Nephron progenitor cell (in vitro differentiated cells): ENCODE data around the gene NDUFA3.
"Not testable (repeated sequence)": the region's sequence is repeated elsewhere in the genome, so short reads cannot be mapped to it uniquely, and the experiment has no call there.

Experiments
- DNase-seq: peaks from one replicate; pipeline ENCODE4 v3.0.0; 2021
- H3K27ac Mint-ChIP-seq: 2 replicates; pipeline ENCODE4 v1.8.0; 2021; ENCODE audit warnings: mild to moderate bottlenecking, moderate library complexity, mixed read lengths
- H3K27me3 Mint-ChIP-seq: 2 replicates; pipeline ENCODE4 v1.8.0; 2021; ENCODE audit warnings: mild to moderate bottlenecking, low read depth, mixed read lengths; ENCODE audit not compliant: poor library complexity
- H3K36me3 Mint-ChIP-seq: 2 replicates; pipeline ENCODE4 v1.8.0; 2021; ENCODE audit warnings: low read depth, mixed read lengths
- H3K4me1 Mint-ChIP-seq: 2 replicates; pipeline ENCODE4 v1.8.0; 2021; ENCODE audit warnings: mixed read lengths
- H3K4me3 Mint-ChIP-seq: 2 replicates; pipeline ENCODE4 v1.8.0; 2021; ENCODE audit warnings: mild to moderate bottlenecking, moderate library complexity, mixed read lengths
- H3K9me3 Mint-ChIP-seq: 2 replicates; pipeline ENCODE4 v1.8.0; 2021; ENCODE audit warnings: mild to moderate bottlenecking, moderate library complexity, mixed read lengths
- TF ChIP-seq, protein P1 (sequence below): fragments of 200-600 bp; sonication (generic); IDR thresholded peaks from 2 replicates; pipeline ENCODE4 v1.5.0; 2021; ENCODE audit warnings: antibody characterized with exemption

The NDUFA3 gene

DNA sequence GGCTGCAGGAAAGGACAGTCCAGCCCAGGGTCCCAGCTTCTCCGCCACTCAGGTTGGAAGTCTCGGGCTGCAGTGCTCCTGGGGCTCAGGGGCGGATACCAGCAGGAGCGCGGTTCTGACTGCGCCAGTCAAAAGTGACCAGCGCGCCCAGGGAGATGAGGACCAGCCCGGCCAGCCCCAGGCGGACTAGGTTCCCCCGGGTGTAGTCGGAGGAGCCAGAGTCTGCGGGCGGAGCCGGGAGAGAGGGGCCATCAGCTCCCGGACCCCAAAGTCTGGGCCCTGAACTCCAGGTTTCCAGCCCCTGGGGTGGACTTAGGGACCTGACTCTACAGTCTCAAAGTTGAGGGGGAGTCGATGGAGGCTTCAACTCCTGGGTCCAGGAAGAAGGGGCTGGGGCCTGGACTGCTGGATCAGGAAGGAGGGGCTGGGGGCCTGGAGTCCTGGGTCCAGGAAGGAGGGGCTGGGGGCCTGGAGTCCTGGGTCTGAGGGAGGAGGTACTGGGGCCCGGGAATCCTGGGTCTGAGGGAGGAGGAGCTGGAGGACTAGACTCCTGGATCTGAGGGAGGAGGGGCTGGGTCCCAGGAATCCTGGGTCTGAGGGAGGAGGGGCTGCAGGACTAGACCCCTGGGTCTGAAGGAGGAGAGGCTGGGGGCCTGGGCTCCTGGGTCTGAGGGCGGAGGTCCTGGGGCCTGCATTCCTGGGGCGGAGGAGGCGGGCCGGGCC lies 7.4 kb upstream of the NDUFA3 start:
- no peaks in the 10 kb centered on the region for H3K36me3 Mint-ChIP-seq
- TF ChIP-seq, protein P1, sequence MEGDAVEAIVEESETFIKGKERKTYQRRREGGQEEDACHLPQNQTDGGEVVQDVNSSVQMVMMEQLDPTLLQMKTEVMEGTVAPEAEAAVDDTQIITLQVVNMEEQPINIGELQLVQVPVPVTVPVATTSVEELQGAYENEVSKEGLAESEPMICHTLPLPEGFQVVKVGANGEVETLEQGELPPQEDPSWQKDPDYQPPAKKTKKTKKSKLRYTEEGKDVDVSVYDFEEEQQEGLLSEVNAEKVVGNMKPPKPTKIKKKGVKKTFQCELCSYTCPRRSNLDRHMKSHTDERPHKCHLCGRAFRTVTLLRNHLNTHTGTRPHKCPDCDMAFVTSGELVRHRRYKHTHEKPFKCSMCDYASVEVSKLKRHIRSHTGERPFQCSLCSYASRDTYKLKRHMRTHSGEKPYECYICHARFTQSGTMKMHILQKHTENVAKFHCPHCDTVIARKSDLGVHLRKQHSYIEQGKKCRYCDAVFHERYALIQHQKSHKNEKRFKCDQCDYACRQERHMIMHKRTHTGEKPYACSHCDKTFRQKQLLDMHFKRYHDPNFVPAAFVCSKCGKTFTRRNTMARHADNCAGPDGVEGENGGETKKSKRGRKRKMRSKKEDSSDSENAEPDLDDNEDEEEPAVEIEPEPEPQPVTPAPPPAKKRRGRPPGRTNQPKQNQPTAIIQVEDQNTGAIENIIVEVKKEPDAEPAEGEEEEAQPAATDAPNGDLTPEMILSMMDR: no peak
- H3K27me3 Mint-ChIP-seq: peaks cover 78% of the 10 kb centered on the region
- no peak overlapping the region for H3K4me3 Mint-ChIP-seq
- H3K27ac Mint-ChIP-seq: no peak overlapping the region
- peaks cover 7% of the 10 kb centered on the region for H3K4me1 Mint-ChIP-seq
- DNase-seq: no peak
- peaks cover 17% of the 10 kb centered on the region for H3K9me3 Mint-ChIP-seq

DNA sequence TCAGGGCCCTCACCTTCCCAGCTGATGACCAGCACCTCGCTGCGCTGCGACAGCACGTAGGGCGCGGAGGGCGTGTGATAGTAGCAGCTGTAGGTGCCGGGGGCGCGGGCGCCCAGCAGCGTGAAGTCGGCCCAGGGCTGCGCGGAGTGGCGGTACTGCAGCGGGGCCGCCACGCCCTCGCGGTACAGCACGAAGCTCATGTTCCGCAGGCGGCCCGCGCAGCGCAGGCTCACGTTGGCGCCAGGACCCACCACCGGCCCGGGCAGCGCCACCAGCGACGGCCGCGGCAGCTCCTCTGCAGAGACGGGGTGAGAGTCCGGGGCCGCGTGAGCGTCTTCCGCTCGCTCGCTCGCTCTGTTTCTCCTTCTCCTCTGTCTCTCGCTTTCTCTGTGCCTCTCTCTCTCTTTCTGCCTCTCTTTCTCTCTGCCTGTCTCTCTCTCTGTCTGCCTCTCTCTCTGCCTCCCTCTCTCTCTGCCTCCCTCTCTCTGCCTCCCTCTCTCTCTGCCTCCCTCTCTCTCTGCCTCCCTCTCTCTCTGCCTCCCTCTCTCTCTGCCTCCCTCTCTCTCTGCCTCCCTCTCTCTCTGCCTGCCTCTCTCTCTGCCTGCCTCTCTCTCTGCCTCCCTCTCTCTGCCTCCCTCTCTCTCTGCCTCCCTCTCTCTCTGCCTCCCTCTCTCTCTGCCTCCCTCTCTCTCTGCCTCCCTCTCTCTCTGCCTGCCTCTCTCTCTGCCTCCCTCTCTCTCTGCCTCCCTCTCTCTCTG lies 6.6 kb upstream of the NDUFA3 start:
- peaks cover 17% of the 10 kb centered on the region for H3K9me3 Mint-ChIP-seq
- not testable (repeated sequence) for H3K27ac Mint-ChIP-seq, H3K4me1 Mint-ChIP-seq, H3K36me3 Mint-ChIP-seq
- H3K27me3 Mint-ChIP-seq: peaks cover 77% of the 10 kb centered on the region
- H3K4me3 Mint-ChIP-seq: peak overlapping the region; percentile 82
- peak; percentile 75 for DNase-seq

DNA sequence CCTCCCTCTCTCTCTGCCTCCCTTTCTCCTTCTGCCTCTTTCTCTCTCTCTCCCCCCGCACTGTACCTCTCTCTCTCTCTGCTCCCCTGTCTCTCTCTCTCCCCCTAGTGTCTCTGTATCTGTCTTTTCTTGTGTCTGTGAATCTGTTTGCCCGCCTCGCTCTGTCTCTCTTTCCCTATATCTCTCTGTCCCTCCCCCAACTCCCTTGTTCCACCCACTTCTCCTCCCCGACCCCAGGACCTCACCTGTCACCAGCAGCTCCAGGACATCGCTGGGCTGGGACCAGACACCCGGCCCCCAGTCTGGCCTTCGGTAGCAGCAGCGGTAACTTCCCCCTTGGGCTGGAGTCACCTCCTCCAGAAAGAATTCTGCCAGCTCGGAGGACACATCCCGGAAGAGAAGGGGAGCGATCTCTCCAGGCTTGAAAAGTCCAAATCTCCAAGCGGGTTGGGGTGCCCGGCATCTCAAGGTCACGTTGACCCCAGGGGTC lies 6.0 kb upstream of the NDUFA3 start:
- Mint-ChIP-seq H3K4me3 (peak overlapping the region; percentile 82), H3K27me3 (peaks cover 77% of the 10 kb centered on the region), H3K4me1 (peaks cover 7% of the 10 kb centered on the region), H3K9me3 (peaks cover 17% of the 10 kb centered on the region), H3K27ac (no peak overlapping the region), H3K36me3 (no peaks in the 10 kb centered on the region)
- DNase-seq: no peak
- TF ChIP-seq, protein P1: no peak

DNA sequence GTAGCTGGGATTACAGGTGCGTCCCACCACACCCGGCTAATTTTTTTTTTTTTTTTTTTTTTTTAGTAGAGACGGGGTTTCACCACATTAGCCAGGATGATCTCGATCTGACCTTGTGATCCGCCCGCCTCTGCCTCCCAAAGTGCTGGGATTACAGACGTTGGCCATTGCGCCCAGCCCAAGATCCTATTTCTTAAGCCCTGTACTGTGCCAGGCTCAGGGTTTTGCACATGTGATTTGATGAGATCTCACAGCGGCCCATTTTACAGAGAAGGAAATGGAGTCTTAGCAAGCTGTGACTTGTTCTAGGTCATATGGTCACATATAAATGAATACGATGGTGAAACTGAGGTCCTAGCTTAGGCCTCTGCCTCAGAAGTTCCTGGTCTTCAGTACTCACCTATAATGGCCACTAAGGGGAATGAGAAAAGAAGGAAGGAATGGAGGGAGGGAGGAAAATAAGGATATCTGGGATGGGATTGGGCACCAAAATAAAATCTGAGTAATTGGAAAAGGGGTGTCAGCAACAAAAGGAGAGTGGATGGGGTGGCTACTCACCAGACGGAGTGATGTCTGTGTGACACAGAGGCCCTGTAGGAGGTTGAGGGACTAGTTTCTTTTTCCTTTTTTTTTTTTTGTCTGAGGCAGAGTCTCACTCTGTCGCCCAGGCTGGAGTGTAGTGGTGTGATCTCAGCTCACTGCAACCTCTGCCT lies 3.3 kb upstream of the NDUFA3 start:
- peaks cover 5% of the 10 kb centered on the region for H3K9me3 Mint-ChIP-seq
- H3K4me3 Mint-ChIP-seq: no peak overlapping the region
- TF ChIP-seq, protein P1: no peak
- peaks cover 60% of the 10 kb centered on the region for H3K27me3 Mint-ChIP-seq
- no peak overlapping the region for H3K27ac Mint-ChIP-seq
- peaks cover 19% of the 10 kb centered on the region for H3K4me1 Mint-ChIP-seq
- no peak for DNase-seq
- no peaks in the 10 kb centered on the region for H3K36me3 Mint-ChIP-seq

DNA sequence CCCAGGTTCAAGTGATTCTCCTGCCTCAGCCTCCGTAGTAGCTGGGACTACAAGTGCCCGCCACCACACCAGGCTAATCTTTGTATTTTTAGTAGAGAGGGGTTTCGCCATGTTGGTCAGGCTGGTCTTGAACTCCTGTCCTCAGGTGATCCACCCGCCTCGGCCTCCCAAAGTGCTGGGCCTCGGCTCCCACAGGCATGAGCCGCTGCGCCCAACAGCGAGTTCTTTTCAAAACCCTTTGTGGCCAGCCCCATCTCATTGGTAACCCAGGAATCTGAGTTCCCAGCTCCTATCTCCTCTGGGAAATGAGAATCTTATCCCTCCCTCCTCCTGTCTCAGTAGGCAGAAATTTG lies 2.8 kb upstream of the NDUFA3 start:
- H3K4me3 Mint-ChIP-seq, H3K36me3 Mint-ChIP-seq, H3K27ac Mint-ChIP-seq, H3K9me3 Mint-ChIP-seq, DNase-seq: not testable (repeated sequence)
- H3K27me3 Mint-ChIP-seq: peaks cover 54% of the 10 kb centered on the region
- H3K4me1 Mint-ChIP-seq: peaks cover 19% of the 10 kb centered on the region

DNA sequence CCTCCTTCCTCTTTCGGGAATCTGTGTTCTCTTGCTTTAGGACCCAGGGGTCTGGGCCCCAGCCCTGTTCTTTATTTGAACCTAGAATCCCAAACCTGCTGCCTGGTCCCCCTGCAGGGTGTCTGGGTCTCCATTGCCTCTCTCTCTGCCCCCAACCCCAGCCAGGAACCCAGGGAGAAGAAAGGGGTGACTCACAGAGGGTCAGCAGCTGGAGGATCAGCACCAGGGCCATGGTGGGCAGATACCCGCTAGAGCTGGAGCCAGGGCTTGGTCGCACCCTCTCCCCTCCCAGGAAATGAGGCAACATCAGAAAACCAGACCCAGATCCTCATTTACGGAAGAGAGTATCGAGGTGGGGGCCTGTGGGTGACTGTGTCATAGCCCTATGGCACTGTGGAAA lies 2.1 kb upstream of the NDUFA3 start, which contains the start of gene OSCAR:
OSCAR (minus strand) TSS at position 243 of the 400 bp plus-strand sequence; CDS start at position 232, 11 bp downstream.
- H3K27ac Mint-ChIP-seq: no peak within 1 kb of the TSS
- TF ChIP-seq, protein P1: no peak
- peaks cover 22% of the 10 kb centered on the region for H3K4me1 Mint-ChIP-seq
- H3K9me3 Mint-ChIP-seq: no peaks in the 10 kb centered on the region
- peaks cover 47% of the 10 kb centered on the region for H3K27me3 Mint-ChIP-seq
- H3K4me3 Mint-ChIP-seq: peak within 1 kb of the TSS; percentile 98
- peaks cover 3% of the 10 kb centered on the region for H3K36me3 Mint-ChIP-seq
- DNase-seq: no peak
